B cell (primary cell): ENCODE measurements around the gene WDR73. TPM values are rescaled to one million over a fixed set of nuclear protein-coding genes. Genes with fewer than 3 reads are reported as not detected.

Experiments used
- ATAC-seq: fragments of 200-7000 bp; cut with Tn5 transposase; one replicate; pipeline ENCODE4 v1.10.0; 2021; ENCODE audit warnings: low read depth, mild to moderate bottlenecking, moderate number of reproducible peaks, moderate library complexity
- CTCF ChIA-PET: fragments of 350-600 bp; sonication (Branson Sonifier 250); formaldehyde crosslinking; loops from one replicate; lab custom pipeline; 2021; ENCODE audit warnings: antibody characterized with exemption, inconsistent platforms; lab: Charles Lee
- POLR2A ChIA-PET: fragments of 350-600 bp; sonication (Branson Sonifier 250); formaldehyde crosslinking; loops from one replicate; lab custom pipeline; 2021; ENCODE audit warnings: antibody characterized with exemption; lab: Charles Lee
- DNase-seq: peaks from one replicate; pipeline ENCODE4 v3.0.0; 2013
- H2AFZ ChIP-seq: 2 replicates; pipeline ENCODE4 v1.6.1; 2012; ENCODE audit warnings: mild to moderate bottlenecking, low read depth, low read length; ENCODE audit not compliant: insufficient read depth, poor library complexity, severe bottlenecking
- H3K27ac ChIP-seq, 2 donors: 1 replicate in 1 of 2; 2 replicates in 1 of 2; pipeline ENCODE4 v1.5.1; 2012 to 2013; ENCODE audit warnings: low read length in 2 of 2, mild to moderate bottlenecking in 2 of 2, moderate library complexity in 1 of 2
- H3K27me3 ChIP-seq, 4 experiments: fragments of 200-600 bp in 1 of 4; sonication (generic) in 1 of 4; replicated peaks in 1 of 4; 1 replicate in 2 of 4; 2 replicates in 2 of 4; pipeline versions ENCODE4 v1.6.1 to v1.7.0; 2013 to 2016; ENCODE audit warnings: low read length in 3 of 4, mild to moderate bottlenecking in 2 of 4, mixed read lengths in 1 of 4, moderate library complexity in 1 of 4; ENCODE audit not compliant: insufficient read depth in 4 of 4, control insufficient read depth in 3 of 4; ENCODE audit errors: control extremely low read depth in 1 of 4
- H3K36me3 ChIP-seq, 2 experiments: replicated peaks in 1 of 2; 1 replicate in 1 of 2; 2 replicates in 1 of 2; pipeline versions ENCODE4 v1.6.1 to v1.7.1; 2013; ENCODE audit warnings: low read length in 1 of 2; ENCODE audit not compliant: insufficient read depth in 2 of 2, control insufficient read depth in 1 of 2; ENCODE audit errors: control extremely low read depth in 1 of 2, extremely low read depth in 1 of 2
- H3K4me1 ChIP-seq, 2 donors: fragments of 200-600 bp in 1 of 2; sonication (generic) in 1 of 2; 1 replicate in 1 of 2; 2 replicates in 1 of 2; pipeline versions ENCODE4 v1.5.1 to v1.6.1; 2013 to 2017; ENCODE audit warnings: low read length in 2 of 2; ENCODE audit not compliant: control insufficient read depth in 2 of 2, insufficient read depth in 2 of 2
- H3K4me2 ChIP-seq: replicated peaks from 2 replicates; pipeline ENCODE3; 2012; ENCODE audit warnings: mild to moderate bottlenecking, low read depth, low read length; ENCODE audit not compliant: poor library complexity, severe bottlenecking
- H3K4me3 ChIP-seq, 5 experiments: fragments of 200-600 bp in 1 of 5; sonication (generic) in 1 of 5; 1 replicate in 3 of 5; 2 replicates in 2 of 5; pipeline versions ENCODE4 v1.5.1 to v1.7.0; 2011 to 2016; ENCODE audit warnings: low read length in 4 of 5, mild to moderate bottlenecking in 4 of 5, low read depth in 2 of 5, control low read depth in 1 of 5, moderate library complexity in 1 of 5; ENCODE audit not compliant: insufficient read depth in 1 of 5; ENCODE audit errors: control extremely low read depth in 1 of 5, extremely low read depth in 1 of 5
- H3K79me2 ChIP-seq: fragments of 200-600 bp; sonication (generic); one replicate; pipeline ENCODE4 v1.6.0; 2016; ENCODE audit warnings: low read length; ENCODE audit not compliant: control insufficient read depth, insufficient read depth
- H3K9ac ChIP-seq: fragments of 200-600 bp; sonication (generic); 2 replicates; pipeline ENCODE4 v1.6.1; 2017; ENCODE audit warnings: mild to moderate bottlenecking, low read length, moderate library complexity
- H3K9me3 ChIP-seq, 3 donors: one replicate each; pipeline versions ENCODE4 v1.6.1 to v1.7.1; 2013; ENCODE audit warnings: low read length in 2 of 3; ENCODE audit not compliant: control insufficient read depth in 2 of 3, insufficient read depth in 1 of 3; ENCODE audit errors: control extremely low read depth in 1 of 3
- H4K20me1 ChIP-seq: 2 replicates; pipeline ENCODE4 v1.6.0; 2012; ENCODE audit warnings: mild to moderate bottlenecking, low read length; ENCODE audit not compliant: insufficient read depth, control insufficient read depth, poor library complexity, severe bottlenecking
- H3K27ac Mint-ChIP-seq: one replicate; pipeline ENCODE4 v1.8.0; 2021; ENCODE audit warnings: mixed read lengths
- H3K27me3 Mint-ChIP-seq: one replicate; pipeline ENCODE4 v1.8.0; 2021; ENCODE audit warnings: mixed read lengths
- H3K4me1 Mint-ChIP-seq: one replicate; pipeline ENCODE4 v1.8.0; 2021; ENCODE audit warnings: mixed read lengths
- H3K4me3 Mint-ChIP-seq: one replicate; pipeline ENCODE4 v1.8.0; 2021; ENCODE audit warnings: mixed read lengths
- H3K9me3 Mint-ChIP-seq: one replicate; pipeline ENCODE4 v1.8.0; 2022; ENCODE audit warnings: mixed read lengths; ENCODE audit not compliant: insufficient read depth
- CTCF ChIP-seq: fragments of 200-600 bp; IDR thresholded peaks from one replicate; pipeline ENCODE4 v1.8.0; 2022; ENCODE audit warnings: antibody characterized with exemption, mild to moderate bottlenecking
- EZH2 ChIP-seq: IDR thresholded peaks from 2 replicates; pipeline ENCODE4 v1.6.1; 2012; ENCODE audit warnings: borderline replicate concordance, low read depth, mild to moderate bottlenecking, moderate library complexity, low read length; ENCODE audit not compliant: insufficient read depth, poor library complexity, severe bottlenecking
- WGBS: methylation state at CpG from one replicate; pipeline ENCODE4 v1.1.5; 2013; ENCODE audit warnings: missing lambda C conversion rate; ENCODE audit not compliant: insufficient coverage; 5-methylcytosine and 5-hydroxymethylcytosine counted together
- intact Hi-C: fragments of 100-400 bp; cut with micrococcal nuclease; formaldehyde crosslinking; loops from one replicate; pipeline ENCODE4 v1.10.0; 2022
- polyA plus RNA-seq: library from polyadenylated mRNA; depleted of rRNA; stranded (reverse); fragments of >200 nt; gene quantifications from 2 replicates; pipeline ENCODE4 v1.2.3, GENCODE V29; 2012
- total RNA-seq, 2 donors: library from RNA; stranded (reverse); fragments of 120-200 nt in 1 of 2; gene quantifications; 1 replicate in 1 of 2; 2 replicates in 1 of 2; pipeline versions ENCODE4 v1.2.3 to v1.2.4, GENCODE V29; 2013 to 2022

The WDR73 gene
- total and polyA plus RNA-seq, 2 donors (not counting 1 experiment from before 2014, with no cell fraction given): 21.0 to 43.4 TPM

GRCh38 chr15:84605554-84605882 lies 48.6 kb downstream of the WDR73 start:
- H3K27me3 Mint-ChIP-seq: no peaks in the 10 kb centered on the region
- peaks cover 14 to 28% of the 10 kb centered on the region in 2 donors for H3K4me1 ChIP-seq
- DNase-seq (no peak), ATAC-seq (no peak)
- peaks cover 81% of the 10 kb centered on the region for H3K79me2 ChIP-seq
- H3K9ac ChIP-seq: peak overlapping the region; percentile 49
- intact Hi-C loops: no loop called here
- ChIA-PET POLR2A (interaction anchor here (0.6 kb wide), 1 partner anchor 13 kb away, joined by 9 read pairs; no protein-coding TSS in a partner anchor), CTCF (interaction anchor here (1.2 to 1.6 kb wide), 4 partner anchors 18 to 323 kb away, joined by 3 to 5 read pairs (median 3); partner anchors contain the start of gene WDR73)
- H3K9me3 ChIP-seq: no peaks in the 10 kb centered on the region
- H3K27ac ChIP-seq: peak overlapping the region in 1 of 2 donors; percentile 12
- H4K20me1 ChIP-seq: peaks cover 15% of the 10 kb centered on the region
- H3K4me3 ChIP-seq: no peak overlapping the region
- no peaks in the 10 kb centered on the region for H3K9me3 Mint-ChIP-seq
- H3K27me3 ChIP-seq: no peaks in the 10 kb centered on the region
- H3K27ac Mint-ChIP-seq: peak overlapping the region; percentile 59
- H3K36me3 ChIP-seq: peaks cover 8 to 13% of the 10 kb centered on the region in 2 experiments
- TF ChIP-seq EZH2 (no peak), CTCF (no peak)
- peak overlapping the region; percentile 31 for H2AFZ ChIP-seq
- H3K4me3 Mint-ChIP-seq: peak overlapping the region; percentile 72
- peaks cover 47% of the 10 kb centered on the region for H3K4me1 Mint-ChIP-seq
- WGBS: 11% methylated on average over 1 of the region's 2 CpGs
- H3K4me2 ChIP-seq: peak overlapping the region; percentile 58

GRCh38 chr15:84604826-84605553 lies 49.1 kb downstream of the WDR73 start:
- H3K27me3 Mint-ChIP-seq: no peaks in the 10 kb centered on the region
- H3K9me3 Mint-ChIP-seq: no peaks in the 10 kb centered on the region
- H3K27ac ChIP-seq: peak overlapping the region in 1 of 2 donors; percentile 12
- H3K9ac ChIP-seq: peak overlapping the region; percentile 49
- CTCF ChIA-PET: interaction anchor here (1.2 to 1.6 kb wide), 4 partner anchors 13 to 324 kb away, joined by 3 to 6 read pairs (median 4); partner anchors contain the start of gene WDR73
- peak overlapping the region; percentile 59 for H3K27ac Mint-ChIP-seq
- POLR2A ChIA-PET: interaction anchor here (0.6 kb wide), 1 partner anchor 14 kb away, joined by 9 read pairs; no protein-coding TSS in a partner anchor
- intact Hi-C loops: no loop called here
- 79% methylated on average over 15 of the region's 19 CpGs for WGBS
- peak overlapping the region; percentile 72 for H3K4me3 Mint-ChIP-seq
- ATAC-seq (no peak), DNase-seq (no peak)
- H2AFZ ChIP-seq: peak overlapping the region; percentile 31
- TF ChIP-seq CTCF: no peak
- TF ChIP-seq EZH2: no peak
- H4K20me1 ChIP-seq: peaks cover 15% of the 10 kb centered on the region
- H3K9me3 ChIP-seq: no peaks in the 10 kb centered on the region
- H3K27me3 ChIP-seq: no peaks in the 10 kb centered on the region
- peaks cover 8 to 13% of the 10 kb centered on the region in 2 experiments for H3K36me3 ChIP-seq
- H3K4me1 Mint-ChIP-seq: peaks cover 50% of the 10 kb centered on the region
- peaks cover 82% of the 10 kb centered on the region for H3K79me2 ChIP-seq
- H3K4me1 ChIP-seq: peaks cover 14 to 30% of the 10 kb centered on the region in 2 donors
- peak overlapping the region in 2 of 5 experiments; percentile 6 to 30 for H3K4me3 ChIP-seq
- H3K4me2 ChIP-seq: peak overlapping the region; percentile 58
